Tibial nerve (tissue), 4 donors: ENCODE results near the gene DPP9.

Source experiments
- EP300 ChIP-seq, 2 donors: sonication (generic); formaldehyde crosslinking; IDR thresholded peaks; one replicate each; pipeline ENCODE4 v1.6.1; 2017; ENCODE audit warnings: antibody characterized with exemption in 2 of 2, mild to moderate bottlenecking in 1 of 2
- POLR2A ChIP-seq, 2 donors: fragments of 450-650 bp; IDR thresholded peaks; one replicate each; pipeline ENCODE4 v1.6.1; 2017; ENCODE audit warnings: antibody characterized with exemption in 2 of 2, mild to moderate bottlenecking in 2 of 2, moderate library complexity in 2 of 2
- TF ChIP-seq, protein P1 (sequence below), 5 experiments: fragments of 200-600 bp in 3 of 5; fragments of 450-650 bp in 2 of 5; sonication (generic) in 3 of 5; IDR thresholded peaks; one replicate each; pipeline ENCODE4 v1.5.1; 2016 to 2019; ENCODE audit warnings: antibody characterized with exemption in 5 of 5, mild to moderate bottlenecking in 3 of 5, moderate library complexity in 2 of 5

DNA sequence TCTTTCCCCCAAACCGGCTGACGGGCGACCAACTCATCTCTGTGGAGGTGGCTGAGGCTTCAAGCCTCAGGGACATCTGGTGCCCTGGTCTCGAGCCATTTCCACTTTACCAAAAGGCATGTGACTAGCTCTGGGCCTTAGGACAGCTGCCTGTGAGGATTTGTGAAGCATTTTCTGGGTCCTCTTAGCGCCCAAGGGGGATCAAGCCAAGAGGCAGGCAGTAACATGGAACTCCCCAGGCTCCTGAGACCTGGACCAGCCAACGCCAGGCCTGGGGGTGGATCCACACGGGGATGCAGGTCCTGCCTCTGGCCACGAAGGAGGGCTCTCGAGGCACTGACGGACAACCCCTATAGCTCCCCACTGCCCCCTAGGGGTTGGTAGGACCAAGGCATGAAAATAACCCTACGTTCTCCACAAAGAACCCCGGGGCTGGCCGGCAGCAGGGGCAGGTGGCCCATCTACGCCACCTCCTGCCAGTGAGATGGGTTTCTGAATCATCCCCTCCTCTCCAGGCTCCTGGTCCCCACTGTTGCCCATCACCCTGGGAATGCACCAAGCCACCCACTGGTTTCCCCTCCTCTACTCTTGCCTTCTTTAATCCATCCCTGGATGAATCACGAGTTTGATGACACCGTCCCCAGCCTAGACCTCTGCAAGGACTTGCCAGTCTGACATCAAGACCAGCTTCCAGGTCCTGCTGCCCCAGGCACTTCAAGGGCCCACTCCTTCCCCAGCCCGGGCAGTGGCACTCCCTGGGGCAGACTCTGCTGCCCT, 46.5 kb downstream of the DPP9 start:
- TF ChIP-seq EP300 (IDR thresholded peaks at IDR 0.05) (no peak), POLR2A (IDR thresholded peaks at IDR 0.05) (no peak)
- TF ChIP-seq, protein P1, sequence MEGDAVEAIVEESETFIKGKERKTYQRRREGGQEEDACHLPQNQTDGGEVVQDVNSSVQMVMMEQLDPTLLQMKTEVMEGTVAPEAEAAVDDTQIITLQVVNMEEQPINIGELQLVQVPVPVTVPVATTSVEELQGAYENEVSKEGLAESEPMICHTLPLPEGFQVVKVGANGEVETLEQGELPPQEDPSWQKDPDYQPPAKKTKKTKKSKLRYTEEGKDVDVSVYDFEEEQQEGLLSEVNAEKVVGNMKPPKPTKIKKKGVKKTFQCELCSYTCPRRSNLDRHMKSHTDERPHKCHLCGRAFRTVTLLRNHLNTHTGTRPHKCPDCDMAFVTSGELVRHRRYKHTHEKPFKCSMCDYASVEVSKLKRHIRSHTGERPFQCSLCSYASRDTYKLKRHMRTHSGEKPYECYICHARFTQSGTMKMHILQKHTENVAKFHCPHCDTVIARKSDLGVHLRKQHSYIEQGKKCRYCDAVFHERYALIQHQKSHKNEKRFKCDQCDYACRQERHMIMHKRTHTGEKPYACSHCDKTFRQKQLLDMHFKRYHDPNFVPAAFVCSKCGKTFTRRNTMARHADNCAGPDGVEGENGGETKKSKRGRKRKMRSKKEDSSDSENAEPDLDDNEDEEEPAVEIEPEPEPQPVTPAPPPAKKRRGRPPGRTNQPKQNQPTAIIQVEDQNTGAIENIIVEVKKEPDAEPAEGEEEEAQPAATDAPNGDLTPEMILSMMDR (IDR thresholded peaks at IDR 0.05) = peak; percentile 19 to 40 (median 39)
